ENCODE results near the gene SUN2.

SUN2 gene

DNA sequence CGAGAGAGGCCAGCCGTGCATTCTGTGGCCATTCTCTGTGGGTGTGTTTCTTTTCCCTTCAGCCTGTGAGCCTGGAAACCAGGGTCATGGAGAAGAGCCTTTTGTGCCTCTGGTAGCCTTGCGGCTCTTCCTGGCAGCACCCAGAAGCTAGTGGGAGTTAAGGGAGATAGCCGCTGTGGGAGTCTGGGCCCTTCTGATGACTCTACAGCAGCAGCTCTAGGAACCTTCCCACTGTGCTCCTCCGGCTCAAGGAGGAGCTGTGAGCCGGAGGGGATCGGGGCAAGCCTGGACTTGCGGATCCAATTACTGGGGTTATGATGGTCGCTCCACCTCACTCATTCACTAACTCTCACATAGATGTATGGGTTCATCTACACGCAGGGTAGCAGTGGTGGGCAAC lies 39.5 kb downstream of the SUN2 start:
- no peak for DNase-seq (ENCODE audit: low spot score)

DNA sequence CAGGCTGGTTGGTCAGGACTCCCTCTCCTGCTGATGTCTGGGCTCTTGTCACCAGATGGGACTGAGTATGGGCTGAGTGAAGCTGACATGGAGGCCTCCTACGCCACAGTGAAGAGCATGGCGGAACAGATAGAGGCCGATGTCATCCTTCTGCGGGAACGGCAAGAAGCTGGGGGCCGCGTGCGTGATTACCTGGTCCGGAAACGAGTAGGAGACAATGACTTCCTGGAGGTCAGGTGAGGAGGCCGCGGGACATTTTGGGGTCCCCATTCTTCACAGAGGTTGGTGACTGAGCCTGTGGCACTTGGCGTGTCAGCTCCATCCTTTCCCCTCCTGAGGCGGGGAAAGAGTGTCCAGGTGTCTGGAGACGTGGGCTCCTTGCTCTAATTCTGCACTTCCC lies 39.9 kb downstream of the SUN2 start:
- no peak for DNase-seq (ENCODE audit: low spot score)

- no peak for DNase-seq (ENCODE audit: low spot score)
Measured at GRCh38 chr22:38715176-38715764, 40.5 kb downstream of the SUN2 start.

- no peak for DNase-seq (ENCODE audit: low spot score)
Measured at GRCh38 chr22:38713921-38714320, 41.9 kb downstream of the SUN2 start.

GRCh38 chr22:38712486-38713207 lies 43.2 kb downstream of the SUN2 start:
- no peak for DNase-seq (ENCODE audit: low spot score)

DNA sequence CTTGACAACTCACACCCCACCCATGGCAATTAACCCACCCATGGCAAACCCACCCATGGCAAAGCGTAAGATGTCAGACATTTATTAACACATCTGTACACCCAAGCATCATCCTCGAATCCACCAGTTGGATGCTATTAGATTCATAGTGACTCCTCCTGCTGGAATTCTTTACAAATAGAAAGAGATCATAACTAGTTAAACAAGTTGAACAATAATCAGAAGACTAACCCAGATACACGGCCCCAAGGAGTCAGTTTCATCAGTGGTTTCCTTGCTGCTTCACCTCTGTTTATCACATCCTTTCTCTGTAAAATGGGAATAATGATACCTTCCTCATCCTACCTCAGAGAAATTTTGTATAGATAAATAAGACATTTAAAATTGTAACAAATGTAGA lies 44.9 kb downstream of the SUN2 start:
- DNase-seq (ENCODE audit: low spot score), result no peak

- DNase-seq (ENCODE audit: low spot score), result no peak
Measured at GRCh38 chr22:38710351-38710750, 45.4 kb downstream of the SUN2 start.

DNA sequence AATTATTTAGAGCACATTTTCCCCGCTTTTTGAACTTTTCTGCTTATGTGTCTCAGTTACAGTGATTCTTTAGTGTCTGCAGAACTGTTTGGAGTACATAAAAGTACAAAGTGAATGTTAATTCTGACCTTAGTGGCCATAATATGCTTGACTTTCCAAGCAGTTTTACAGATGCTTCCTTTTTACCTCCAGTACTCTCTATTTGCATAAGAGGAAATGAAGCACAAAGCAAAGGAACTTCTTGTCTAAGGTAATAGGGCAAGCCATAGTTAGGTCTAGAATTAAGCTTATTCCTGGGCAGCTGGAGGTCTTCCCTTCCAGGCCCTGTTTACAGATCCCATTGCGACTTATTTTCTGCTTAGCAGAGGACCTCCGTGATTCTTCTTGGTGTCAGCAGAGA lies 46.5 kb downstream of the SUN2 start:
- no peak for DNase-seq (ENCODE audit: low spot score)

GRCh38 chr22:38707984-38708383 lies 47.8 kb downstream of the SUN2 start:
- no peak for DNase-seq (ENCODE audit: low spot score)

DNA sequence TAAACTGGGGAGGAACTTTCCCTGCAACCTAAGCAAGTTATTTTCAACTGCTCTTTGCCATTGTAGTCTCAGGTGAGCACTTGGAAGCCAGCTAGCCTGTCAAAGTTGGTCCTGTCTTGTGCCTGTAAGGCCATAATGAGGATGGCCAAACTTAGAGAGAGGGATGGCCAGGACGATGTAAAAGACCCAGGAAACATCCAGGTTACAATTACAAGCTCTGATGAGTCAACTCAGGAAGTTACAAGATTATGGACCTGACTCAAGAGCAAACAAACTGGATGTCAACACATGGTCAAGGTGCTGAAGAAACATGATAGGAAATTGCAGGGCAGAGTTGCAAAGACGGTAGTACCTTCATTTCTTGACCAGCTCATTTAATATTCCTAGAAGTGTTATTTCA lies 48.5 kb downstream of the SUN2 start:
- DNase-seq (ENCODE audit: low spot score), result peak; percentile 50

- DNase-seq (ENCODE audit: low spot score), result no peak
Measured at GRCh38 chr22:38706901-38707195, 49.0 kb downstream of the SUN2 start.

DNA sequence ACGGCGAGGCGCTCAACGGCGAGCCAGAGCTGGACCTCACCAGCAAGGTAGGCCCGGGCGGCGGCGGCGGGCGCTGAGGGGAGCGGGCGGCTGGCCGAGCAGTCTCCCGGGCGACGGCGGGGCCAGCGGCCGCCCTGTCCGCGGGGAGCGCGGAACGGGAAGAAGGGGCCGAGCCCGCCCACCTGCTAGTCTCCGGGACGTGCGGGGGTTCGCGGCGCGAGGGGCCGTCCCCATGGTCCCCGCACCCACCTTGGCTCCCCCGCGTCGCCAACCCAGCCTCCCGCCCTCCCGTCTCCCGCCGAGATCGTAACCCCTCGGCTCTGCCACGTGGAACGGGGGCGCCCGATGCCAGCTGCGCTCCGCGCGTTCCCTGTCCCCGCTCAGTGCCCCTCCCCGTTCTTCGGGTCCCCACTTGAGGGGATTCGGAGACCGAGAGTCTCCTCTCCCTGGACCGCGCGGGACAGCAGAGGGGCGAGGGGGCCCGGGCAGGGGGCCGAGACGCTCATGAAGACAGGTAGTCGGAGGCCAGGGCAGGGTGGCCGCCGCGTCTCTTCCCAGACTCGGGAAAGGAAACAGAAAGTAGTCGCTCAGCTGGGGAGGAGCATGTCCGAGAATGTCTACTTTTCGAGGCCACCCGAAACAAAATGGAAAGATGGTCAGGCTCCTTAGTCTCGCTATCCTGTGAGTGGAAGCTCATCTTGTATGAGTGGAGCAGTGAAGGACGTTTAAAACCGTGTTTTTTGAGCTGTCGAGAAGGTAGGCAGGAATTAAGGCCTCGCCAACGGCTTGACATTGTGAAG lies 49.5 kb downstream of the SUN2 start:
- DNase-seq (ENCODE audit: low spot score), result peak; percentile 16

- DNase-seq (ENCODE audit: low spot score), result peak; percentile 100
Measured at GRCh38 chr22:38705235-38706100, 50.3 kb downstream of the SUN2 start, which contains the start of gene GTPBP1. GTPBP1 (plus strand) TSS chr22:38705944; CDS start chr22:38705956, 12 bp downstream.

- peak; percentile 7 for DNase-seq (ENCODE audit: low spot score)
Measured at GRCh38 chr22:38704654-38705234, 51.1 kb downstream of the SUN2 start.

DNA sequence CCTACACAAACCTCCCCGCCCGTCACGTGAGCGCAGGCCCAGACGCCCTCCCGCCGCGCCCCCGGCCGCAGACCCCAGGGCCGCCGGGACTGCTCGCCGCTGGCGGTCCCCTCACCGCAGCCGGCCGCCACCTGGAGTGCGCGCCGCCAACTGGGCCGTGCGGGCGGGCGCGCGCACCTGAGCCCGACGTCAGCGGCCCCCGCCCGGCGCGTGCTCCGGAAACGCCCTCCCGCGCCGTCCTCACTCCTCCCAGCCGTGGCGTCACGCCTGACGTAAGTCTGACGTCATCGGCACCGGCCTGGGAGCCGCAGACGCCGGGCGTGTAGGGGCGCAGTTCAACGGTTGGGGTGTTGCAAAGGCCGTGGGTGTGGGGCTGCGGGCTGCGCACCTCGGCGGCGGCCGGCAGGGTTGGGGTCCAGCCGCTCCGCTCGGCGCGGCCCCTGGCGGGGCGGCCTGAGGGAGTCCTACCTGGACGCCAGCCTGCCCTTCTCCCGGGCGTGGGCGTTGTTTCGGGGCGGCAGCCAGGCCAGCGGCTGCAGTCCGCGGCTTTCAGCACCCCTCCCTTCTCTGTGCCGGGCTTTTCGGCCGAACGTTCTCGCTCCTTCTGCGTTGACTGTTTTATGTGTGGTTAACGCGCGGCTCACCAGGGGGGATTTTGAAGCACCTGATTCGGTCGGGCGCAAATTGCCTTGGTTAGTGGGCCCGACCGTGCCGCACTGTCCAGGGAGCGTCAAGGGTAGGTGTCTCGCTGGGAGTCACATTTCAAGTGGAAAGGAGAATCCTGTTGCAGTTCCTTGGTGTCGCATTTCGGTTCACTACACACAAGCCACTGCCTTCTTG lies 54.8 kb downstream of the SUN2 start, which contains the start of gene JOSD1:
TSS of gene JOSD1 (minus strand) at position 155 of the 840 bp plus-strand sequence. CDS start 956 bp downstream, outside the sequence.
- peak; percentile 91 for DNase-seq (ENCODE audit: low spot score)

DNA sequence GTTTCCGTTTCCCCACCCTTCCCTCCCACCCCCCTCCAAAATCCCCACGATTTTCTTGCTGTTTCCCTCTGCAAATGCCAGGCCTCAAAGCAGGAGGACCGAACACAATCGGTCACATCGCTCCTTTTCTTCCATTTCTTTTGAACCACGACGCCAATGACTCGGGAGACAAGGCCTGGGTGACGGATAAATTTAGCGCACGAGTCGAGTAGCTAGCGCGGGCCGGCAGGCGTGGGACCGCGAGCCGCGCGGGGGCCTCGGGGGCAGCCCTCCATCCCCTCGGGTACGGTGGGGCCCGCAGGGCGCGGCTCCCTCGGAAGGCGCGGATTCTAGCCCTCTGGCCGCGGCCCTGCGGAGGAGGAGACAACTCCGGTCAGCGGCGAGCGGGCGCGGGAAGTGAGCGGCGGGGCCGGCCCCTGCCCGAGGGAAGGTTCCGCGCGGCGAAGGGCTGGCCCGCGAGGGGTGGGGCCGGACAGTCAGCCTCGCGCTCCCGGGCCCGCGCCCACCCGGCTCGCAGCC lies 55.5 kb downstream of the SUN2 start:
- no peak for DNase-seq (ENCODE audit: low spot score)

GRCh38 chr22:38699784-38700183 lies 56.0 kb downstream of the SUN2 start:
- DNase-seq (ENCODE audit: low spot score), result peak; percentile 26

GRCh38 chr22:38699143-38699542 lies 56.7 kb downstream of the SUN2 start:
- DNase-seq (ENCODE audit: low spot score), result no peak

- DNase-seq (ENCODE audit: low spot score), result no peak
Measured at GRCh38 chr22:38698407-38699094, 57.2 kb downstream of the SUN2 start.
